Osteoblast (primary cell): Measurements from ENCODE around the gene NCAM1. TPM values are rescaled to one million over a fixed set of nuclear protein-coding genes. Genes with fewer than 3 reads are reported as not detected.

Experiments
- DNase-seq: peaks from one replicate; pipeline ENCODE4 v3.0.0; 2011; ENCODE audit warnings: low spot score, mixed read lengths; ENCODE audit not compliant: insufficient read length; ENCODE audit errors: missing footprints
- H2AFZ ChIP-seq: 2 replicates; pipeline ENCODE4 v1.6.0; 2011; ENCODE audit warnings: mild to moderate bottlenecking, low read length
- H3K27ac ChIP-seq: 2 replicates; pipeline ENCODE4 v1.5.1; 2011; ENCODE audit warnings: mild to moderate bottlenecking, low read depth, low read length, moderate library complexity
- H3K27me3 ChIP-seq: 2 replicates; pipeline ENCODE4 v1.6.0; 2012; ENCODE audit warnings: mild to moderate bottlenecking, control low read depth, inconsistent platforms, low read length, moderate library complexity; ENCODE audit not compliant: insufficient read depth
- H3K36me3 ChIP-seq: 2 replicates; pipeline ENCODE4 v1.5.1; 2011; ENCODE audit warnings: mild to moderate bottlenecking, low read length, control low read depth, moderate library complexity; ENCODE audit not compliant: insufficient read depth
- H3K4me1 ChIP-seq: 2 replicates; pipeline ENCODE4 v1.5.1; 2011; ENCODE audit warnings: mild to moderate bottlenecking, low read length, control low read depth, moderate library complexity; ENCODE audit not compliant: insufficient read depth
- H3K4me2 ChIP-seq: 2 replicates; pipeline ENCODE4 v1.6.0; 2011; ENCODE audit warnings: mild to moderate bottlenecking, low read length; ENCODE audit not compliant: insufficient read depth
- H3K4me3 ChIP-seq: fragments of 200-600 bp; sonication (generic); 3 replicates; pipeline ENCODE4 v1.5.1; 2012; ENCODE audit warnings: mild to moderate bottlenecking, low read length, inconsistent platforms; ENCODE audit not compliant: insufficient read depth
- H3K79me2 ChIP-seq: 2 replicates; pipeline ENCODE4 v1.6.0; 2012; ENCODE audit warnings: mild to moderate bottlenecking, low read length, control low read depth, inconsistent platforms; ENCODE audit not compliant: insufficient read depth
- H3K9me3 ChIP-seq: 2 replicates; pipeline ENCODE4 v1.5.1; 2011; ENCODE audit warnings: low read depth, low read length, control low read depth
- H4K20me1 ChIP-seq: 2 replicates; pipeline ENCODE4 v1.6.0; 2012; ENCODE audit warnings: mild to moderate bottlenecking, low read length, control low read depth; ENCODE audit not compliant: insufficient read depth
- CTCF ChIP-seq: IDR thresholded peaks from 2 replicates; pipeline ENCODE4 v1.5.1; 2011; ENCODE audit warnings: mild to moderate bottlenecking, low read depth, low read length, moderate library complexity; ENCODE audit errors: extremely low read depth
- total RNA-seq: library from RNA; depleted of rRNA; stranded (reverse); fragments of >200 nt; gene quantifications from 2 replicates; pipeline ENCODE4 v1.2.3, GENCODE V29; 2012

The NCAM1 gene
- total RNA-seq, 1 donor: 2.2 TPM

- TF ChIP-seq CTCF: no peak
- H3K27ac ChIP-seq: no peak overlapping the region
- H4K20me1 ChIP-seq: no peaks in the 10 kb centered on the region
- no peaks in the 10 kb centered on the region for H3K79me2 ChIP-seq
- H2AFZ ChIP-seq: no peak overlapping the region
- no peaks in the 10 kb centered on the region for H3K27me3 ChIP-seq
- no peaks in the 10 kb centered on the region for H3K4me1 ChIP-seq
- H3K4me3 ChIP-seq: no peak overlapping the region
- H3K36me3 ChIP-seq: no peaks in the 10 kb centered on the region
- no peaks in the 10 kb centered on the region for H3K9me3 ChIP-seq
- no peak for DNase-seq
- no peak overlapping the region for H3K4me2 ChIP-seq
Measured at GRCh38 chr11:113065330-113065729, 104.1 kb downstream of the NCAM1 start.

GRCh38 chr11:113072237-113072858, 111.1 kb downstream of the NCAM1 start:
- Histone ChIP-seq H3K4me2 (no peak overlapping the region), H2AFZ (no peak overlapping the region), H3K36me3 (no peaks in the 10 kb centered on the region), H3K4me1 (no peaks in the 10 kb centered on the region), H3K27me3 (no peaks in the 10 kb centered on the region), H3K27ac (no peak overlapping the region), H3K9me3 (no peaks in the 10 kb centered on the region), H3K4me3 (no peak overlapping the region), H3K79me2 (no peaks in the 10 kb centered on the region), H4K20me1 (no peaks in the 10 kb centered on the region)
- TF ChIP-seq CTCF: no peak
- DNase-seq: no peak

DNA sequence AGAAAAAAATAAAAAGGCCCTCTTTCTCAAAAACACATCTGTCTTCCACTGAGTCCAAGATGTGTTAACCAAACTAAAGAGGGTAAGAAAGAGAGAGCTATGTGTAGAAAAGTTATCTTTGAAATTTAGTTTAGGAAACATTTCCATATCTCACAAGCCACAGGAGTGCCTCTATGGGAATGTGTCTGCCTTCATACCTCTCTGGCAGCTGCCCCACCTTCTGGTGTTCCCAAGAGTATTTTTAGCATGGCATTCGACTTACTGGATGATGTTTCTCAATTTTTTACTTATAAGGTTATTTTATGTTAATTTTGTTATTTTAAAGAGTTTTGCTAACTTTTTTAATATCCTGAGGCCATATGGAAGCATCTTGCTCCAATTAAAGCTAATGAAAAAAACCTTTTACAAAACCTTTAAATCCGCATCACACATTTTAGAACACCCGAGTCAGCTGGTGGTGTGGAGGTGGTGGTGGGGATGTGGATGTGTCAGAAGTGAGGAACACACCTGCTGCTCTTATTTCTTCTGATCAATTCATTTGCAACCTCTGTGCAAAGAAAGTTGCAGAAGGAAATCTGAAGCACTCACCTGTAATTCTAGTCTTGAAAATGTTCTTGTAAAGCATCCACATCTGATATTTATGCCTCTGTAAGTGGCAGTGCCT, 112.2 kb downstream of the NCAM1 start:
- Histone ChIP-seq H2AFZ (no peak overlapping the region), H3K4me1 (no peaks in the 10 kb centered on the region), H3K4me3 (no peak overlapping the region), H3K36me3 (no peaks in the 10 kb centered on the region), H3K79me2 (no peaks in the 10 kb centered on the region), H3K27ac (no peak overlapping the region), H4K20me1 (no peaks in the 10 kb centered on the region), H3K9me3 (no peaks in the 10 kb centered on the region), H3K27me3 (no peaks in the 10 kb centered on the region), H3K4me2 (no peak overlapping the region)
- no peak for DNase-seq
- TF ChIP-seq CTCF: no peak

GRCh38 chr11:113075586-113076095, 114.4 kb downstream of the NCAM1 start:
- no peaks in the 10 kb centered on the region for H4K20me1 ChIP-seq
- TF ChIP-seq CTCF: no peak
- no peaks in the 10 kb centered on the region for H3K79me2 ChIP-seq
- H3K4me3 ChIP-seq: no peak overlapping the region
- no peak overlapping the region for H3K4me2 ChIP-seq
- DNase-seq: peak; percentile 45
- no peaks in the 10 kb centered on the region for H3K9me3 ChIP-seq
- no peak overlapping the region for H2AFZ ChIP-seq
- no peaks in the 10 kb centered on the region for H3K27me3 ChIP-seq
- no peaks in the 10 kb centered on the region for H3K36me3 ChIP-seq
- H3K27ac ChIP-seq: no peak overlapping the region
- H3K4me1 ChIP-seq: no peaks in the 10 kb centered on the region
